ENCODE measurements around the gene TCEAL4.
"Not testable (repeated sequence)": the region's sequence is repeated elsewhere in the genome, so short reads cannot be mapped to it uniquely, and the experiment has no call there.

Gene TCEAL4

GRCh38 chrX:103595202-103595601, 9.9 kb downstream of the TCEAL4 start:
- not testable (repeated sequence) for DNase-seq

GRCh38 chrX:103607364-103608305, 22.3 kb downstream of the TCEAL4 start, which contains the start of gene TCEAL3:
Gene TCEAL3 (plus strand): TSS chrX:103607963. CDS start chrX:103609065, 1,102 bp downstream.
- DNase-seq = peak; percentile 43

GRCh38 chrX:103608306-103608963, 23.1 kb downstream of the TCEAL4 start:
- no peak for DNase-seq

GRCh38 chrX:103610282-103610681, 25.0 kb downstream of the TCEAL4 start:
- DNase-seq = no peak

- DNase-seq = no peak
These were observed 28.1 kb downstream of the TCEAL4 start for GRCh38 chrX:103613362-103613890.

GRCh38 chrX:103614999-103615398, 29.7 kb downstream of the TCEAL4 start:
- no peak for DNase-seq

GRCh38 chrX:103615781-103616371, 30.6 kb downstream of the TCEAL4 start:
- DNase-seq = no peak

- no peak for DNase-seq
These were observed 31.4 kb downstream of the TCEAL4 start for GRCh38 chrX:103616676-103617186.

- no peak for DNase-seq
These were observed 38.8 kb downstream of the TCEAL4 start for GRCh38 chrX:103624111-103624510.

GRCh38 chrX:103626855-103627254, 41.5 kb downstream of the TCEAL4 start:
- no peak for DNase-seq

GRCh38 chrX:103628386-103629317, 43.3 kb downstream of the TCEAL4 start, which contains the start of gene TCEAL1:
Gene TCEAL1 (plus strand): TSS chrX:103628975. CDS start chrX:103629917, 942 bp downstream.
- DNase-seq = peak; percentile 40

GRCh38 chrX:103629318-103630170, 44.2 kb downstream of the TCEAL4 start:
- DNase-seq = no peak

- DNase-seq = no peak
These were observed 44.8 kb downstream of the TCEAL4 start for GRCh38 chrX:103630171-103630511.

GRCh38 chrX:103631145-103631544, 45.8 kb downstream of the TCEAL4 start:
- DNase-seq = no peak

- no peak for DNase-seq
These were observed 50.1 kb downstream of the TCEAL4 start for GRCh38 chrX:103635436-103635835.
